ENCODE results near the gene PRPS2.

PRPS2 gene

DNA sequence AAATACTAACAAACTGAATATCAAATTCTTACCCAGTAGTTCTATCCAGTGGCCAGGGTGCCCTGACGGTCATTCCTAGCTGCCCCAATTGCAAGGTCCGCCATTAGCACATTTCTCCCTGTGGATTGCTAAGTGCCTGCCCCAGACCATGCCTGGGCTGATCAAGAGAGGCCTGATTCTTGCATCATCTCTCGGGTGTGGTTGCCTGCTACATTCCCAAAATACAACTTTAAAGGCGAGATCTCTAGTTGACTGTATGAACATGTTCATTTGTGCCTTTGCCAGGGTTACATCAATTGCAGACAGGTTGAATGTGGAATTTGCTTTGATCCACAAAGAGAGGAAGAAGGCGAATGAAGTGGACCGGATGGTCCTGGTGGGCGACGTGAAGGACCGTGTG, 28.0 kb downstream of the PRPS2 start:
- DNase-seq: no peak

- DNase-seq: no peak
Measured at GRCh38 chrX:12820737-12821136, 29.5 kb downstream of the PRPS2 start.

DNA sequence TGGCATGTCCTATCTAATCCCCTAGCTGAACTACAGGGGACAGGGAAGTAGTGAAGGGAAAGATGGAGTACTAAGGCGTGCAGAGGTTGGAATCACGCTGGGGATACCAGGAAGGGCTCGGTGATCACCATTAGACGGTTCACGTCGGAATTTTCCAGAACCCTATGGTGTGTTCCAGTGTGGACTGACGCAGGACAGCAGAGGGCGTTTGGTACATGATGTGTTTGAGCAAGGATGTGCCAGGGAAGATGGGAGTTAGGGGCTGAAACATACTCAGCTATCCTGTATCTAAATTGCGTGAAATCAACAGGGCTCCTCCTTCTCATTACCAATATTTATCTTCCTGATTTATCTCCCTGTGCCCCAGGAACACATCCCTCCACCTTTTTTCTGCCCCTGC, 33.7 kb downstream of the PRPS2 start:
- no peak for DNase-seq

DNA sequence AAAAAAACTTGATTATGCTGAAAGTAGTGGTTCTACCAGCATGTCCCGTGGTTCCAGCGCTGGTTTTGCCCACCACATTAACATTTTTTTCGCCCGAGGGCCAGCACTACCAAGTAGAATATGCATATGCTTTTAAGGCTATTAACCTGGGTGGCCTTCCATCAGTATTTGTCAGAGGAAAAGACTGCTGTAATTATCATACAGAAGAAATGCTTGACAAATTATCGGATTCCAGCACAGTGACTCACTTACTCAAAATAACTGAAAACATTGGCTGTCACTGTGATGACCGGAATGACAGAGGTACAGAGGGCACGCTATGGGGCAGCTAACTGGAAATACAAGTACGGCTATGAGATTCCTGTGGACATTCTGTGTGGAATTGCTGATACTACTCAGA, 34.6 kb downstream of the PRPS2 start:
- DNase-seq: no peak

DNA sequence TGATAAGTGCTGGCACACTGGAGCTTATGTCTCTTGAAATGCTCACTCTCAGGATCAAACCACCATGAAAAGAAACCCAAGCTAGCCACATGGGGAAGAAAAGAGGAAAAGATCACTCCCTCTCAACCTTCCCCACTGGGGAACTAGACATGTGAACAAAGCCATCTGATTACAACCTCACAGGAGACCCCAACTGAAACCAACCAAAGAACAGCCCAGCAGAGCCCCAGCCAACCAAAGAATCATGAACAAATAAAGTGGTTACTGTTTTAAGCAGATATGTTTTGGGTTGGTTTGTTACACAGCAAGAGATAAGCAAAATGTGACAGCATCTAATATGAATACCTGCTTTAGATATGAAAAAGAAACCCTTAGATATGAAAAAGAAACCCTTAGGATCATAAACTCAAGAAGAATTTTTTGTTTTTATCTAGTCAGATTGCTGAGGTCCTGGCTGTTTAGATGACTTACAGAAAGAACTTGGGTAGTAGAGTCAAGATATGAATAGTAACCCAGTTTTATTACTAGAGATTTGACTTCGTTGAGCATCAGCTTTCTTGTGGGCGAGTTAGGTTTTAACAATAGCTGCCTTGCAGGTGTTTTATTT, 52.0 kb downstream of the PRPS2 start:
- DNase-seq: no peak

GRCh38 chrX:12843668-12844279, 52.6 kb downstream of the PRPS2 start:
- DNase-seq: no peak

DNA sequence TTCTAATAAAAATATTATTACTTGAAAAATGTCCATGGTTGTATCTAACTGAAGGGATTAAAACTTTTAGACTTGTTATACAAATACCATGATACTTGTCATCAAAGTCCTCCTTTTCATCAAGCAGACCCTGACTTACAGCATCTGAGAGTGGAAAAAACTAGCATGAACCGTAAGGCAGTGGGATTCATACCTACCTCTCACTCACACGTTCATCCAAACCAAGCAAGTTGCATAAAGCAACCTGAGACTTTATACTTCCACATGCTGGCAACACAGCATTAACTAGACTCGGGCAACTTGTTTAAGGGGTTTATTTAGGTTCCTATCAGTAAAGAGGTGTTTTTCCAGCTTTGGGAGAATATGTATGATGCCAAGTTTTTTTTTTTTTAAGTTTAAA, 53.1 kb downstream of the PRPS2 start:
- DNase-seq: no peak

DNA sequence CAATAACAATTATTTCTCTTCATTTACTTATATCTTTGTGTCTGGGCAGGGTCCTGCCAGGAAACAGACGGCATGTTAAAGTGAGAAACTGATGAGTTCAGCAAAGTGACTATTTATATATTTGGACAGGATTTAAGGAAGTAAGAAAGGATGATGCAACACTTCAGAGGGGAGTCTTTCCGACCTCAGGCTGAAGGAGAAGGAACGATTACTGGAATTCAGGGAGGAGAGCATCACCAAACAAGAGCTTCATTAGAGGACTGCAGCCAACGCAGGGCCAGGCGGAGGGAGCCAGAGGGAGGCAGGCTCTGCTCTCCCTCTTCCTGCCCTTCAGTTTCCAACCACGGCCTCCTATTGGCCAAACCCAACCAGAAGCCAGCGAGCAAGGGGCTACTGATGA, 74.1 kb downstream of the PRPS2 start:
- no peak for DNase-seq

DNA sequence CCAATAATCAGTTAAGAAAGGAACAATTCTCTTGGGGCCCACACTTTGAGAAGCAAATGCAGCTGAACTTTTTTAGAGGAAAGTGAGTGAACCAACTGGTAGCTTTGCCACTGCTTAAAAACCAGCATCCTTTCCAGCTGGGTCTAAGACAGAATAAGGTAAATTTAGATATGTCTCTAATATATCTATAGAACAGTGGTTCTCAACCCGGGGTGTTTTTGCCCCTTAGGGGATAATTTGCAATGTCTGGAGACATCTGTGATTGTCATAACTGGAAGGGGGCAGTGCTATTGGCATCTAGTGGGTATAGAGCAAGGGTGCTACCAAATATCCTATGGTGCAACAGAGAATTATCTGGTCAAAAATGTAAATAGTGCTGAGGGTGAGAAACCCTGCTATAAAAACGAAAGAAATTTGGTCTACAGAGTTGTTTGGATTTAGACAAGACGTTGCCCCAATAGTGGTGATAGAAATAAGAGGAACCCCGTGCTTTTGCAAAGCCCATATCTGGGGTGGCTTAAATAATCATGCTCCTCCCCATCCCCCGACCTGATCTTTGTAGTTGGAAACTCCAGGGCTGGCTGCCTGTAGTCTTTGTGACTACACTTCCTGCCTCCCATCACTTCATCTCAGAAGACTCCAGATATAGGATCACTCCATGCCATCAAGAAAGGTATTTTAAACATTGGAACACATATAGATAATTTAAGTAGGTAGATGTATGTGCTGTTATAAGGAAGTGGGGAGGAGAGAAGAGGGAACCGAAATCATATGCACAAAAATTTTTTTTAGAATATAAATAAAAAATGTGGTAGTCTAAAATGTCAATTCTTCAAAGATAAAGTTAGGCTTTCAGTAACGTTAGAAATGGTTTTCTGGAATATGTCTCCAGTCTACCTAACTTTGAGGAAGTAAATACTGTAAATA, 75.5 kb downstream of the PRPS2 start, which contains the start of gene TLR7:
Gene TLR7 (plus strand): TSS at position 622 of the 927 bp plus-strand sequence. CDS start 507 bp downstream, outside the sequence.
- no peak for DNase-seq

GRCh38 chrX:12867685-12868084, 76.5 kb downstream of the PRPS2 start:
- DNase-seq: no peak

GRCh38 chrX:12868747-12869146, 77.5 kb downstream of the PRPS2 start:
- DNase-seq: no peak

GRCh38 chrX:12871257-12871656, 80.0 kb downstream of the PRPS2 start:
- no peak for DNase-seq

GRCh38 chrX:12872741-12873140, 81.5 kb downstream of the PRPS2 start:
- DNase-seq: no peak

Data from NCI-H2227 treated with DMSO at 0.1 percent for 48 hours (cell line).